GM04503 (cell line): Measurements from ENCODE around the gene HRH1.
"Not testable (repeated sequence)": the region's sequence is repeated elsewhere in the genome, so short reads cannot be mapped to it uniquely, and the experiment has no call there.

Experiments used
- DNase-seq: peaks from one replicate; pipeline ENCODE4 v3.0.0-alpha.2; 2012; ENCODE audit warnings: low read depth

The HRH1 gene, protein sequence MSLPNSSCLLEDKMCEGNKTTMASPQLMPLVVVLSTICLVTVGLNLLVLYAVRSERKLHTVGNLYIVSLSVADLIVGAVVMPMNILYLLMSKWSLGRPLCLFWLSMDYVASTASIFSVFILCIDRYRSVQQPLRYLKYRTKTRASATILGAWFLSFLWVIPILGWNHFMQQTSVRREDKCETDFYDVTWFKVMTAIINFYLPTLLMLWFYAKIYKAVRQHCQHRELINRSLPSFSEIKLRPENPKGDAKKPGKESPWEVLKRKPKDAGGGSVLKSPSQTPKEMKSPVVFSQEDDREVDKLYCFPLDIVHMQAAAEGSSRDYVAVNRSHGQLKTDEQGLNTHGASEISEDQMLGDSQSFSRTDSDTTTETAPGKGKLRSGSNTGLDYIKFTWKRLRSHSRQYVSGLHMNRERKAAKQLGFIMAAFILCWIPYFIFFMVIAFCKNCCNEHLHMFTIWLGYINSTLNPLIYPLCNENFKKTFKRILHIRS

GRCh38 chr3:11154036-11154952, at the start of gene HRH1:
Gene HRH1 (plus strand): TSS chr3:11154493. CDS start chr3:11259038, 104,545 bp downstream.
- no peak for DNase-seq

- not testable (repeated sequence) for DNase-seq
These were observed 41.0 kb upstream of the HRH1 start for GRCh38 chr3:11113316-11113715.

GRCh38 chr3:11115548-11115947, 38.7 kb upstream of the HRH1 start:
- no peak for DNase-seq

GRCh38 chr3:11116336-11117059, 37.8 kb upstream of the HRH1 start:
- no peak for DNase-seq

- no peak for DNase-seq
These were observed 36.7 kb upstream of the HRH1 start for GRCh38 chr3:11117591-11117990.

GRCh38 chr3:11118181-11118682, 36.1 kb upstream of the HRH1 start:
- DNase-seq = peak; percentile 48

DNA sequence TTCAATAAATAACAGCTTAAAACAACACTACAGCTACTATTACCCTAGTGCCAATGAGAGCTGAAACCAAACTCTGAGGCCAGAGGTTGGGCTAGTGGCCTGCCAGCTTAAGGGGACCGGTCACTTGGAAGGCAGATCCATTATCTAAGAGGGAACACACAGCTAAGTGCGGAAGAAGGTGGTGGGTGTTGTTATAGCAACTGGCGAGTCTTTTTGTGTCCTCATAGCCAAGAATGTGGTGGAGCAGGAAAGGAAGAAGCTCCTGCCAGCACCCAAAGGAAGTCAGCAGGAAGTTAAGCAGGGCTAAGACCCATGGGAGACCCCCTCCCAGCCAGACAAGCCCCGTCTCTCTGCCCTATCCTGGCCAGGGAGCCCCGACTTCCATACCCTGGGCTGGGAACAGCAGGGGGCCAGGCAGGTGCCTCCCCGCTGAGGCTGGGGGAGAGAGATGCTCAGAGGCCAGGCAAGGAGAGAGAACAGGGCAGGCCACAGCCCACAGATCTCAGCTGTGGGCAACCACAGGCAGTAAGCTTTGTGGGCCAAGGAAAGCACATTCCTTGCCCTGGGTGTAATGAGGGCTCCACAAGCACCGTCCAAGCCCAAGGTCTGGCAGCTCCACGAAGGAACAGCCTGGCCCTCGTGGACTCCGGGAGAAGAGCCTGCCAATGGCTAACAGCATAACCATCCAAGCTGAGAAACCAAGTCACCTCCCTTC, 34.0 kb upstream of the HRH1 start:
- DNase-seq = no peak

GRCh38 chr3:11126653-11127052, 27.6 kb upstream of the HRH1 start:
- DNase-seq = no peak

GRCh38 chr3:11128682-11129632, 25.3 kb upstream of the HRH1 start:
- no peak for DNase-seq

DNA sequence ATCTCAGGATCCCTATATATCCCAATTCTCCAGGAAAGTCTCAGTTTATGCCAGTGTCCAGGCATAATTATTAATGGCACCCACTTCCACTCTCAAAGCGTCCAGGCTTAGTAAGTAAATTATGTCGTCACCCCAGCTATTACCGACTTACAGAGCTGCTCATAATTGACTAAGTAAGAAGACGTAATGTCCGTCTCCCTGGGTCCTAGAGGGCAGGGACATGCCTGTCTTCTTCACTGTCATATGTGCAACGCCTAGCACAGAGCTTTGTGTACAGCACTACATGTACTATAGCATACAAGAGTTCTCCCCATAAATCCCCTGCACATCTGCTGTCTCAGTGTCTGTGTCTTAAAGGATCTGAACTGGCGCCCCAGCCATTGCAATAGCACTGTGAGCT, 23.9 kb upstream of the HRH1 start:
- DNase-seq = no peak

- no peak for DNase-seq
These were observed 22.9 kb upstream of the HRH1 start for GRCh38 chr3:11131371-11131770.

DNA sequence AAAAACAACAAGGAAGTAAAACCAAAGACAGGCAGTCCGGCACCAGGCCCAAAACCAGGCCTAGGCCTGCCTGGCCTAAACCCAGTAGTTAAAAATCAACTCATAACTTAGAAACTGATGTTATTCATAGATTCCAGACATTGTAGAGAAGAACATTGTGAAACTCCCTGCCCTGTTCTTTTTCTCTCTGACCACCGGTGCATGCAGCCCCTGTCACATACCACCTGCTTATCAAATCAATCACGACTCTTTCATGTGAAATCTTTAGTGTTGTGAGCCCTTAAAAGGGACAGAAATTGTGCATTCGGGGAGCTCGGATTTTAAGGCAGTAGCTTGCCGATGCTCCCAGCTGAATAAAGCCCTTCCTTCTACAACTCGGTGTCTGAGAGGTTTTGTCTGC, 22.4 kb upstream of the HRH1 start:
- DNase-seq = not testable (repeated sequence)

- DNase-seq = no peak
These were observed 21.4 kb upstream of the HRH1 start for GRCh38 chr3:11132861-11133260.

DNA sequence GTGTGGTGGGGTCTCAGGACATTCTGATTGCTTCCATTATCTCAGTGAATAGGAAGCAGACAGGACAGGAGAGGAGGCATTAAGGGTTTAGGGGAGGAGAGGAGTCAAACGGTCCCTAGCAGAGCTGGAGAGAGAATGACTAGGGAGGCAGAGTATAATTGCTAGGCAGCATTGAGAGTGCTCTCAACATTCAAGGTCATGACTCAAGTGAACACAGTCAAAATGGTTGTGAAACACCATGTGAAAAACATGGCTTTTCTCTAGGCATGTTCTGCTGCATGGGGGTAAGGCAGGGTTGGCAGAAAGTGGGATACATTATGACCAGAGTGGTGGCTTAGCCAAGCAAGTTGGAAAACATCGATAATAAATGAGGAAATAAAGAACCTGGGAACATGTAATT, 19.5 kb upstream of the HRH1 start:
- DNase-seq = peak; percentile 39

DNA sequence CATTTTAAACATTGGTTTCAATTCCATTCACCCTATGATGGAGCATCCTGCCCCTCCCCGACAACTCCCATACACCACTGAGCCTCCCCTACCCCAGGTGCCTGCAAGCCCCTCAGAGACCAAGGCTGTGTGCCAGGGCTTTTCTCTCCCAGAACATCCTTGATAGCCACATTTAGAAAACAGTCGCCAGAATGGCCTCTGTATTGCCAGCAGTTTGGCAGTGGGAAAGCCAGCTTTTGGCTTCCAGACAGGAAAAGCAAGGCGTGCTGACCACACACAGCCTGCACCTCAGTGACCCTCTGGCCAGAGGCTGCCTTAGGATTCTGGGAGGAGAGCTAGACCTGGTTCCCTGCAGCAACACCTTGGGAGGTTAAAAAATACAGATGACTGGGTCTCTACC, 18.2 kb upstream of the HRH1 start:
- no peak for DNase-seq

- peak; percentile 100 for DNase-seq
These were observed 17.3 kb upstream of the HRH1 start for GRCh38 chr3:11136830-11137626.

DNA sequence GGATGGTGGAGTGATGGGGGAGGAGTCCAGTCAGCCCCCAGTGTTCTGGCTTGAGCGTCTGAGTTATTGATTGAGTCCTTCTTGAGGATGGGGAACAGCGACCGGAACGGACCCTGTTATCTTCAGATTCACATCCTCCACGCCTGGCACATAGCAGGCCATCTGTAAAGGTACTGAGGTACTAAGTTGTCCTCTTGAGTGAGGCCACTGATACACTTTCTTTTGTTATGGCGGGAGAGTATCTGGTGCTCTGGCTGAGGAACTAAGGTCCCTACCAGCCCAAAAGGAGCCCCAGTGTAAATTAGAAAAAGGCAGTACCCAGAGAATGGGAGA, 16.7 kb upstream of the HRH1 start:
- no peak for DNase-seq

DNA sequence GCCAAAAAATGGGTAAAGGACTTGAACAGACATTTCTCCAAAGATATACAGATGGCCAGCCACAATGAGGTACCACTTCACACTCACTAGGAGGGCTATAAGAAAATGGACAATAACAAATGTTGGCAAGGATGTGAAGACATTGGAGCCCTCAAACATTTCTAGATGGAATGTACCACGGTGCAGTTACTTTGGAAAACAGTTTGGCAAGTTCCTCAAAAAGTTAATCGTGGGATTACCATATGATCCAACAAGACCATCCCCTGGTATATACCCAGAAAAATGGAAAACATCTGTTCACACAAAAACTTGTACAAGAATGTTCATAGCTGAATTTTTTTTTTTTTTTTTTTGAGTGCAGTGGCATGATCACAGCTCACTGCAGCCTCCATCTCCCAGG, 15.9 kb upstream of the HRH1 start:
- no peak for DNase-seq

GRCh38 chr3:11140030-11140712, 14.1 kb upstream of the HRH1 start:
- DNase-seq = no peak
